Muscle layer of duodenum (tissue), 2 donors: ENCODE results near the gene BMP3.
A peak's percentile ranks its signal among the peaks of the same experiment; 100 is the strongest.

Source experiments
- H3K27ac ChIP-seq: one replicate; pipeline ENCODE4 v1.7.0; 2013; ENCODE audit warnings: mild to moderate bottlenecking, low read length
- H3K27me3 ChIP-seq: one replicate; pipeline ENCODE4 v1.7.0; 2013; ENCODE audit warnings: low read depth, mild to moderate bottlenecking, control low read depth, low read length
- H3K36me3 ChIP-seq, 2 donors: one replicate each; pipeline ENCODE4 v1.7.0; 2013; ENCODE audit warnings: low read length in 2 of 2, control low read depth in 1 of 2, mild to moderate bottlenecking in 1 of 2; ENCODE audit not compliant: insufficient read depth in 2 of 2, control insufficient read depth in 1 of 2
- H3K4me1 ChIP-seq, 2 donors: one replicate each; pipeline ENCODE4 v1.7.0; 2013; ENCODE audit warnings: low read length in 2 of 2, mild to moderate bottlenecking in 2 of 2, control low read depth in 1 of 2, moderate library complexity in 1 of 2; ENCODE audit not compliant: insufficient read depth in 2 of 2, control insufficient read depth in 1 of 2
- H3K4me3 ChIP-seq, 2 donors: one replicate each; pipeline ENCODE4 v1.7.0; 2013; ENCODE audit warnings: low read length in 2 of 2, low read depth in 1 of 2, mild to moderate bottlenecking in 1 of 2
- H3K9me3 ChIP-seq, 2 donors: one replicate each; pipeline ENCODE4 v1.7.0; 2013; ENCODE audit warnings: low read length in 2 of 2, control low read depth in 1 of 2, mild to moderate bottlenecking in 1 of 2; ENCODE audit not compliant: control insufficient read depth in 1 of 2
- donor health status: healthy.

The BMP3 gene

DNA sequence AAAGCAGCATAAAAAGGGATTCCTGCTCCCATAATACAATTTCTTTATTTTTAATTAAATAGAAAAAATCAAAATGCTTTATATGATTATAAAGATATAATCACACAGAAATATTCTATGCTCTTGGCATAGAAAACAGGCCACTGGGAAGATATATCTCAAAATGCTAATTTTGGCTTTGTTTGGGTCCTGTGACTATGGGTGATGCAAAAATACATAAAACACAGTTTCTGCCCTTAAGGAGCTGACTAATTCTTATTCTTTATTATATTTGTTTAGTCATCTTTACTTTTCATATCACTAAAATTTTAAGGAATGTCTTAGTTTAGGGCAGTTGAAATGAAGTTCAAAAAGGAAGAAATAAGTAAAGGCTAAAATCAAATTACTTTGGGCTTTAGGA, 7.0 kb upstream of the BMP3 start:
- no peak overlapping the region for H3K27ac ChIP-seq
- H3K9me3 ChIP-seq: no peaks in the 10 kb centered on the region
- H3K27me3 ChIP-seq: no peaks in the 10 kb centered on the region
- H3K4me1 ChIP-seq: peaks cover 0 to 10% of the 10 kb centered on the region in 2 donors
- no peak overlapping the region for H3K4me3 ChIP-seq
- no peaks in the 10 kb centered on the region for H3K36me3 ChIP-seq

DNA sequence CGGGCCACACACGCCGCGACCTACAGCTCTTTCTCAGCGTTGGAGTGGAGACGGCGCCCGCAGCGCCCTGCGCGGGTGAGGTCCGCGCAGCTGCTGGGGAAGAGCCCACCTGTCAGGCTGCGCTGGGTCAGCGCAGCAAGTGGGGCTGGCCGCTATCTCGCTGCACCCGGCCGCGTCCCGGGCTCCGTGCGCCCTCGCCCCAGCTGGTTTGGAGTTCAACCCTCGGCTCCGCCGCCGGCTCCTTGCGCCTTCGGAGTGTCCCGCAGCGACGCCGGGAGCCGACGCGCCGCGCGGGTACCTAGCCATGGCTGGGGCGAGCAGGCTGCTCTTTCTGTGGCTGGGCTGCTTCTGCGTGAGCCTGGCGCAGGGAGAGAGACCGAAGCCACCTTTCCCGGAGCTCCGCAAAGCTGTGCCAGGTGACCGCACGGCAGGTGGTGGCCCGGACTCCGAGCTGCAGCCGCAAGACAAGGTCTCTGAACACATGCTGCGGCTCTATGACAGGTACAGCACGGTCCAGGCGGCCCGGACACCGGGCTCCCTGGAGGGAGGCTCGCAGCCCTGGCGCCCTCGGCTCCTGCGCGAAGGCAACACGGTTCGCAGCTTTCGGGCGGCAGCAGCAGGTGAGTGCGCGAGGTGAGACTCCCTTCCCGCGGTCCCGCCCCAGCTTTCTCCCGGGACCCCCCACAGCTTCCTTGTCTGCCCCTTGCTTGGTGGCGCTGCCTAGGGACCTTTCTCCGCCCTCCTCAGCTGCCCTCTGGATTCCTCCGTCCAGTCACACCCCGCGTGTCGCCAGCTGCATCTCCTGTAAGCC, 678 bp downstream of the BMP3 start:
- Histone ChIP-seq H3K27me3 (no peaks in the 10 kb centered on the region), H3K4me3 (peak overlapping the region; percentile 67 to 68), H3K27ac (peak overlapping the region; percentile 22), H3K9me3 (no peaks in the 10 kb centered on the region), H3K36me3 (no peaks in the 10 kb centered on the region), H3K4me1 (peaks cover 0 to 14% of the 10 kb centered on the region in 2 donors)

- Histone ChIP-seq H3K36me3 (no peaks in the 10 kb centered on the region), H3K4me1 (peaks cover 0 to 14% of the 10 kb centered on the region in 2 donors), H3K9me3 (no peaks in the 10 kb centered on the region), H3K27ac (peak overlapping the region; percentile 22), H3K4me3 (peak overlapping the region; percentile 67 to 68), H3K27me3 (no peaks in the 10 kb centered on the region)
Measured at GRCh38 chr4:81031796-81032551, 1.5 kb downstream of the BMP3 start.

DNA sequence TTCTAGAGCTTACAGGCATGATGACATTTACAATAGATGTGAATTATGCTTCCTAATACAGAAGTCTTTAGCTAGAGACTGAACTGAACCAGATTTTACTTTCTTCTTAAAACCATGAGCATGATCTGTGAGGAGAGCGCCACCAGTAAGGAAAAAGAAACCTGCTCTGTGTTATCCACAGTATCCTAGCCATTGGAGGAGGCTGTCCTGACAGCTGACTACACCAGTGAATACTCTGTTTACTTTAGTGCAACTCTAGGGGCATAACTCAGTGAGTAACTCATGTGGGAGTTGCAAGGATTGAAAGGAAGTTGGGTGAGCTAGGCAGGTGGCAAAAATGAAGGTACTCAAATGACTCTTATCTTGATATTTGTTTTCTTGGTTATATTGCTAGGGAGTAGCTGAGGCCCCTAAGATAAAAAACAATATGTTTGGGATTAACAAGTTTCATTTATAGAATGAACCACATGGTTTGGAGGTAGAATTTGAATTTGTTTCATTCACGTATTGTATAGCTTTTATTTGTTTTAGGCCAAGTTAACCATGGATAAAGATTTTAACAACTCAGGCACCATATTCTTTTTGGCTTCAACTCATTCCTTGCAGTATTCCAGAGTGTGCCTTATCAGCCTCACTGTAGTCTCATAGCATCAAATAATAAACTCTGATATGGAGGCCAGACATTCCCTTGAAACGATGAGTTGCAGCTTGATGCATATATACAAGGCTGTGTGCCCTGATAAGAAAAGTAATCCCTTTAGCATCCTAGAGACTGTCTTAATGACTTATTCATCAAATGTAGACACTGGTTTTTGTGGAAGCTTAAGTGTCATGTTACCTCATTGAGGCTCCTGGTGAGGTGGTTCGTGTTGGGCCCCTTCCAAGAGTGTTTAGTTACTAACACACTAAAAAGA, 2.5 kb downstream of the BMP3 start:
- H3K27me3 ChIP-seq: no peaks in the 10 kb centered on the region
- H3K4me3 ChIP-seq: peak overlapping the region; percentile 67 to 68
- H3K9me3 ChIP-seq: no peaks in the 10 kb centered on the region
- H3K4me1 ChIP-seq: peaks cover 0 to 14% of the 10 kb centered on the region in 2 donors
- H3K36me3 ChIP-seq: no peaks in the 10 kb centered on the region
- peak overlapping the region; percentile 3 for H3K27ac ChIP-seq

GRCh38 chr4:81038636-81039350, 8.3 kb downstream of the BMP3 start:
- H3K4me1 ChIP-seq: peaks cover 0 to 5% of the 10 kb centered on the region in 2 donors
- H3K4me3 ChIP-seq: no peak overlapping the region
- H3K9me3 ChIP-seq: no peaks in the 10 kb centered on the region
- H3K27me3 ChIP-seq: no peaks in the 10 kb centered on the region
- no peak overlapping the region for H3K27ac ChIP-seq
- no peaks in the 10 kb centered on the region for H3K36me3 ChIP-seq

GRCh38 chr4:81039351-81039972, 9.0 kb downstream of the BMP3 start:
- no peaks in the 10 kb centered on the region for H3K9me3 ChIP-seq
- H3K27ac ChIP-seq: no peak overlapping the region
- no peaks in the 10 kb centered on the region for H3K36me3 ChIP-seq
- no peak overlapping the region for H3K4me3 ChIP-seq
- H3K4me1 ChIP-seq: peaks cover 0 to 5% of the 10 kb centered on the region in 2 donors
- H3K27me3 ChIP-seq: no peaks in the 10 kb centered on the region

- H3K9me3 ChIP-seq: no peaks in the 10 kb centered on the region
- peaks cover 0 to 5% of the 10 kb centered on the region in 2 donors for H3K4me1 ChIP-seq
- H3K27ac ChIP-seq: no peak overlapping the region
Measured at GRCh38 chr4:81040012-81040659, 9.6 kb downstream of the BMP3 start.

DNA sequence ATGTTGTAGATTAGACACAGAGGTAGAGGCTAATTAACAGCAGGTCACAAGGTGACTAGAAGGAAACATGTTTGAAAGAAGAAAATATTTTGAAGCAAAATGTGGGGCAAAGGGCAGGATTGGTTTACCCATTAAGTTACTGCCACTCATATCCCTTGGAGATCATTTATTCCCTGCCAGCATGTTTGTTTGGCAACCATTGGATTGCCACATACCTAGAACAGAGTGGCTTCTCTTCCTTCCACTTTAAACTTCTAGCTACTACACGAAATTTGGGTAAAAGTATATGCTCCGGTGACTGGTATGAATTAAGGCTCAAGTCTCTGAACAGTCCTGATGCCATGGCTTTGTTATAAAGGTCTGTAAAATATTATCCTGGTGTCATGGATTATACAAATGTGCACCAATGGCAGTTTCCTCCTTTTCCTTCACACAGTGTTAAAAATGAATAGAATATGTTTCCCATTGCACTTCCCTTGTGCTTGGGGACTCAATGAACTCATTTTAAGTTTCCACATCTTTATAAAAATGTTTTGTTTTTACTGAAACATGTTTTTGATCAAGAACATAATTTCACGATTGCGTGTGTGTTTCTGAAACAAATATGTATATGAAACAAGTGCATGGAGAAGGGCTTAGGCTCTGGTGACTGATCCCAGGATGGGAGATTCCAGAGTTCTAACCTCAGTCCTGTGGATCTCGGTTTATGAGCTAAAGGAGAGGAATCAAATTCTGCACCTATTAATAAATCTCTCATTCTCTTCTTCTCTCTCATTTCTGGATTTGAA, 12.3 kb downstream of the BMP3 start:
- no peak overlapping the region for H3K27ac ChIP-seq
- H3K4me1 ChIP-seq: peaks cover 0 to 5% of the 10 kb centered on the region in 2 donors
- H3K36me3 ChIP-seq: peaks cover 0 to 6% of the 10 kb centered on the region in 2 donors
- H3K9me3 ChIP-seq: no peaks in the 10 kb centered on the region
- no peaks in the 10 kb centered on the region for H3K27me3 ChIP-seq
- H3K4me3 ChIP-seq: no peak overlapping the region

More at GRCh38 chr4:81040012-81040659, 9.6 kb downstream of the BMP3 start:
- Histone ChIP-seq H3K27me3 (no peaks in the 10 kb centered on the region), H3K36me3 (no peaks in the 10 kb centered on the region), H3K4me3 (no peak overlapping the region)

DNA sequence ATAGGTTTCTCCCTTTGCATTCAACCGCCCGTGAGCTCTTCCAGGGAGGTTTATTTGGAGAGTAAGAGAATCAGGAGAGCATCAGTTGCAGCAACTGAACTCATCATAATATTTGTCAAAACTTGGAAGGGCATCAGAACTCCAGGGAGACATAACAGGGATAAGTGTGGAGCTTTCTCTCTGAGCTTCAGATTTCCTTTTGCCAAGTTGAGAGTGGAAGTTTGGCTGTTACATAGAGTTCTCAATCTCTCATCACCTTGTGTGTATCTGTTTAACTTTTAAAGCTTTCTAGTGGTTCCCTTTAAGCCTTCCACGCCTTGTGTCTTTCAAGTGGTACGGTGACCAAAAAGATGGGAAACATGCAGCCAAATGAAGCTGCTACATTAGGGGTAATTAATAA, 18.8 kb downstream of the BMP3 start:
- Histone ChIP-seq H3K9me3 (no peaks in the 10 kb centered on the region), H3K27ac (no peak overlapping the region), H3K36me3 (peaks cover 0 to 6% of the 10 kb centered on the region in 2 donors), H3K4me1 (peaks cover 0 to 31% of the 10 kb centered on the region in 2 donors), H3K4me3 (no peak overlapping the region), H3K27me3 (no peaks in the 10 kb centered on the region)
